Retinal pigment epithelial cell (primary cell): ENCODE measurements around the gene PCDHB5.
"Not testable (repeated sequence)": the region's sequence is repeated elsewhere in the genome, so short reads cannot be mapped to it uniquely, and the experiment has no call there.

Experiments
- DNase-seq: peaks from one replicate; pipeline ENCODE4 v3.0.0-alpha.2; 2010; ENCODE audit warnings: low read depth
- H3K4me3 ChIP-seq: 2 replicates; pipeline ENCODE4 v1.5.1; 2011; ENCODE audit warnings: mild to moderate bottlenecking, low read length, control low read depth, moderate library complexity
- TF ChIP-seq, protein P1 (sequence below): conservative IDR thresholded peaks from 2 replicates; pipeline ENCODE4 v1.5.1; 2011; ENCODE audit warnings: low read depth, low read length, control low read depth, inconsistent platforms

The PCDHB5 gene

GRCh38 chr5:141172381-141173204 is 37.6 kb downstream of the PCDHB5 start, which contains the start of gene PCDHB7:
TSS of gene PCDHB7 (plus strand) at chr5:141172644. CDS start at chr5:141172836, 192 bp downstream.
- no peak for DNase-seq
- H3K4me3 ChIP-seq = no peak within 1 kb of the TSS
- TF ChIP-seq, protein P1, sequence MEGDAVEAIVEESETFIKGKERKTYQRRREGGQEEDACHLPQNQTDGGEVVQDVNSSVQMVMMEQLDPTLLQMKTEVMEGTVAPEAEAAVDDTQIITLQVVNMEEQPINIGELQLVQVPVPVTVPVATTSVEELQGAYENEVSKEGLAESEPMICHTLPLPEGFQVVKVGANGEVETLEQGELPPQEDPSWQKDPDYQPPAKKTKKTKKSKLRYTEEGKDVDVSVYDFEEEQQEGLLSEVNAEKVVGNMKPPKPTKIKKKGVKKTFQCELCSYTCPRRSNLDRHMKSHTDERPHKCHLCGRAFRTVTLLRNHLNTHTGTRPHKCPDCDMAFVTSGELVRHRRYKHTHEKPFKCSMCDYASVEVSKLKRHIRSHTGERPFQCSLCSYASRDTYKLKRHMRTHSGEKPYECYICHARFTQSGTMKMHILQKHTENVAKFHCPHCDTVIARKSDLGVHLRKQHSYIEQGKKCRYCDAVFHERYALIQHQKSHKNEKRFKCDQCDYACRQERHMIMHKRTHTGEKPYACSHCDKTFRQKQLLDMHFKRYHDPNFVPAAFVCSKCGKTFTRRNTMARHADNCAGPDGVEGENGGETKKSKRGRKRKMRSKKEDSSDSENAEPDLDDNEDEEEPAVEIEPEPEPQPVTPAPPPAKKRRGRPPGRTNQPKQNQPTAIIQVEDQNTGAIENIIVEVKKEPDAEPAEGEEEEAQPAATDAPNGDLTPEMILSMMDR = peak; percentile 38

DNA sequence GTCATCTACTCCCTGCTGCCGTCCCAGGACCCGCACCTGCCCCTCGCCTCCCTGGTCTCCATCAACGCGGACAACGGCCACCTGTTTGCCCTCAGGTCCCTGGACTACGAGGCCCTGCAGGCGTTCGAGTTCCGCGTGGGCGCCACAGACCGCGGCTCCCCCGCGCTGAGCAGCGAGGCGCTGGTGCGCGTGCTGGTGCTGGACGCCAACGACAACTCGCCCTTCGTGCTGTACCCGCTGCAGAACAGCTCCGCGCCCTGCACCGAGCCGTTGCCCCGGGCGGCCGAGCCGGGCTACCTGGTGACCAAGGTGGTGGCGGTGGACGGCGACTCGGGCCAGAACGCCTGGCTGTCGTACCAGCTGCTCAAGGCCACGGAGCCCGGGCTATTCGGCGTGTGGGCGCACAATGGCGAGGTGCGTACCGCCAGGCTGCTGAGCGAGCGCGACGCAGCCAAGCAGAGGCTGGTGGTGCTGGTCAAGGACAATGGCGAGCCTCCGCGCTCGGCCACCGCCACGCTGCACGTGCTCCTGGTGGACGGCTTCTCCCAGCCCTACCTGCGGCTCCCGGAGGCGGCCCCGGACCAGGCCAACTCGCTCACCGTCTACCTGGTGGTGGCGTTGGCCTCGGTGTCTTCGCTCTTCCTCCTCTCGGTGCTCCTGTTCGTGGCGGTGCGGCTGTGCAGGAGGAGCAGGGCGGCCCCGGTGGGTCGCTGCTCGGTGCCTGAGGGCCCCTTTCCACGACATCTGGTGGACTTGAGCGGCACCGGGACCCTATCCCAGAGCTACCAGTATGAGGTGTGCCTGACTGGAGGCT is 39.5 kb downstream of the PCDHB5 start:
- DNase-seq, H3K4me3 ChIP-seq: not testable (repeated sequence)

GRCh38 chr5:141175933-141176332 is 40.9 kb downstream of the PCDHB5 start:
- no peak for DNase-seq

GRCh38 chr5:141177577-141178191 is 42.7 kb downstream of the PCDHB5 start, which contains the start of gene PCDHB8:
TSS of gene PCDHB8 (plus strand) at chr5:141177790. CDS start at chr5:141178035, 245 bp downstream.
- DNase-seq, H3K4me3 ChIP-seq: not testable (repeated sequence)

More at GRCh38 chr5:141175933-141176332, 40.9 kb downstream of the PCDHB5 start:
- H3K4me3 ChIP-seq = no peak overlapping the region
- TF ChIP-seq, protein P1 = no peak

- H3K4me3 ChIP-seq, DNase-seq: not testable (repeated sequence)
These were observed 44.4 kb downstream of the PCDHB5 start for GRCh38 chr5:141179371-141179770.

- not testable (repeated sequence) for DNase-seq, H3K4me3 ChIP-seq
These were observed 44.9 kb downstream of the PCDHB5 start for GRCh38 chr5:141179876-141180275.

DNA sequence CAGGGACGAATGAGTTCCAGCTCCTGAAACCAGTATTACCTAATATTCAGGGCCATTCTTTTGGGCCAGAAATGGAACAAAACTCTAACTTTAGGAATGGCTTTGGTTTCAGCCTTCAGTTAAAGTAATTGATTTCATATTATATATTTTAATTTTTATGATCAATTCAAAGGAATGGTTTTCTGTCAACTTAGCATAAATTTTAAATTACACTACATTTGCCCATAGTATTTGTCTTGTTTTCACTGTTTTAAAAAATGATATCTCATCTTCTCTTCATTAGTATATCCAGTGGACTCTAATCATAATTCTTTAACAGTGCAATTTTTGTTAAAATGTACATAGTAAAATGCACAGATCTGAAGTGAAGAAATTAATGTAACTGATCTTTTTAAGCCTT is 45.3 kb downstream of the PCDHB5 start:
- H3K4me3 ChIP-seq = no peak overlapping the region
- TF ChIP-seq, protein P1 = no peak
- no peak for DNase-seq

- DNase-seq = no peak
- TF ChIP-seq, protein P1 = peak; percentile 20
- H3K4me3 ChIP-seq = peak within 1 kb of the TSS; percentile 8
These were observed 47.2 kb downstream of the PCDHB5 start, which contains the start of gene PCDHB16 for GRCh38 chr5:141182248-141182647. TSS of gene PCDHB16 (plus strand) at chr5:141182387. CDS start at chr5:141182560, 173 bp downstream.

GRCh38 chr5:141184117-141184855 is 49.3 kb downstream of the PCDHB5 start:
- DNase-seq, H3K4me3 ChIP-seq: not testable (repeated sequence)
